GM12878 (cell line): Measurements from ENCODE around the gene MPRIP. TPM values are rescaled to one million over a fixed set of nuclear protein-coding genes. Genes with fewer than 3 reads are reported as not detected.

ENCODE experiments used
- CEBPB ChIP-seq, 2 experiments: fragments of 150-350 bp in 1 of 2; IDR thresholded peaks; 2 replicates each; pipeline ENCODE4 v1.6.1; 2012 to 2014; ENCODE audit warnings: low read depth in 2 of 2, low read length in 2 of 2, borderline replicate concordance in 1 of 2, inconsistent platforms in 1 of 2
- JUNB ChIP-seq: IDR thresholded peaks from 2 replicates; pipeline ENCODE4 v1.6.1; 2016; ENCODE audit warnings: antibody characterized with exemption, mild to moderate bottlenecking
- MTA3 ChIP-seq: IDR thresholded peaks from 2 replicates; pipeline ENCODE4 v1.6.1; 2012; ENCODE audit warnings: low read length, inconsistent platforms, borderline replicate concordance
- NFXL1 ChIP-seq: fragments of 450-650 bp; IDR thresholded peaks from 2 replicates; pipeline ENCODE4 v1.6.1; 2017; ENCODE audit warnings: antibody characterized with exemption, mild to moderate bottlenecking, borderline replicate concordance
- ZBTB11 ChIP-seq: fragments of 450-650 bp; formaldehyde crosslinking; IDR thresholded peaks from 2 replicates; pipeline ENCODE4 v1.5.0; 2022; ENCODE audit warnings: mild to moderate bottlenecking, missing genetic modification characterization
- ZBTB40 ChIP-seq: fragments of 450-650 bp; IDR thresholded peaks from 2 replicates; pipeline ENCODE4 v1.6.1; 2016; ENCODE audit warnings: mild to moderate bottlenecking, moderate library complexity, borderline replicate concordance
- polyA plus RNA-seq, 11 experiments: library from polyadenylated mRNA; depleted of rRNA in 4 of 11; unstranded in 6 of 11; stranded (reverse) in 5 of 11; fragments of >200 nt; fragmentation: Nextera tagmentation in 4 of 11; fragmentation: Illumina TruSeq in 1 of 11; extraction: Ambion mirVana in 4 of 11; extraction: Trizol in 1 of 11; gene quantifications; 1 replicate in 1 of 11; 2 replicates in 10 of 11; pipeline versions ENCODE4 v1.2.1 to v1.2.3, GENCODE V29; 2011 to 2016; ENCODE audit warnings: inconsistent platforms in 2 of 11, missing spikeins in 2 of 11, low read depth in 1 of 11
- total RNA-seq, 4 experiments: library from RNA; depleted of rRNA in 3 of 4; stranded (reverse); fragments of >200 nt in 3 of 4; fragmentation: Illumina TruSeq in 1 of 4; extraction: Trizol in 1 of 4; gene quantifications; 2 replicates each; pipeline versions ENCODE4 v1.2.1 to v1.2.3, GENCODE V29; 2013 to 2021

Gene MPRIP
- total and polyA plus RNA-seq, 10 of the 15 experiments (the other 5 are each of a cell fraction or from before 2014, with no cell fraction given): 16.5 to 168 (median 71.7) TPM

- TF ChIP-seq ZBTB40: no peak
- TF ChIP-seq MTA3: no peak
- no peak for TF ChIP-seq NFXL1
- no peak for TF ChIP-seq ZBTB11 (CRISPR knock-in tag)
- no peak for TF ChIP-seq JUNB
- TF ChIP-seq CEBPB (IDR thresholded peaks at IDR 0.05; ENCODE audit: borderline replicate concordance in 1 of 2, low read depth in 2 of 2, low read length in 2 of 2): no peak
These were observed 179.1 kb downstream of the MPRIP start (continued) for GRCh38 chr17:17221329-17221728.
